SK-N-SH (cell line): ENCODE measurements around the gene SCARB2. TPM values are rescaled to one million over a fixed set of nuclear protein-coding genes. Genes with fewer than 3 reads are reported as not detected.

Experiments used
- CTCF ChIA-PET: fragments of 300-600, 350-600 bp; formaldehyde crosslinking; extraction: SDS; loops from one replicate; lab custom pipeline; 2021; lab: Yijun Ruan, JAX
- POLR2A ChIA-PET: fragments of 350-600 bp; sonication (Branson Sonifier 250); formaldehyde crosslinking; extraction: SDS; loops from one replicate; lab custom pipeline; 2020; ENCODE audit warnings: antibody characterized with exemption, inconsistent platforms; lab: Yijun Ruan, JAX
- DNase-seq: peaks from one replicate; pipeline ENCODE4 v3.0.0; 2012
- H2AFZ ChIP-seq: fragments of 200-600 bp; sonication (generic); 2 replicates; pipeline ENCODE4 v1.8.1; 2016; ENCODE audit warnings: antibody characterized with exemption, mild to moderate bottlenecking, low read depth
- H3F3A ChIP-seq: fragments of 200-600 bp; sonication (generic); replicated peaks from 2 replicates; pipeline ENCODE3; 2016; ENCODE audit warnings: antibody characterized with exemption, mild to moderate bottlenecking; ENCODE audit not compliant: insufficient read depth
- H3K27ac ChIP-seq, 2 experiments: fragments of 200-500 bp in 1 of 2; fragments of 200-600 bp in 1 of 2; sonication (Bioruptor generic) in 1 of 2; sonication (generic), shearing (Covaris generic) in 1 of 2; 2 replicates each; pipeline versions ENCODE4 v1.5.1 to v1.6.1; 2014 to 2016; ENCODE audit warnings: low read depth in 2 of 2, inconsistent platforms in 1 of 2, low read length in 1 of 2, mild to moderate bottlenecking in 1 of 2, mixed read lengths in 1 of 2
- H3K27me3 ChIP-seq: fragments of 200-600 bp; sonication (generic), shearing (Covaris generic); 2 replicates; pipeline ENCODE4 v1.6.1; 2016; ENCODE audit warnings: mixed run types; ENCODE audit not compliant: insufficient read depth
- H3K36me3 ChIP-seq, 2 experiments: fragments of 200-500 bp in 1 of 2; fragments of 200-600 bp in 1 of 2; sonication (Bioruptor generic) in 1 of 2; sonication (generic) in 1 of 2; replicated peaks in 1 of 2; 2 replicates each; pipeline versions ENCODE3 to v1.5.1; 2014 to 2016; ENCODE audit warnings: low read length in 1 of 2, mild to moderate bottlenecking in 1 of 2; ENCODE audit not compliant: insufficient read depth in 2 of 2, control insufficient read depth in 1 of 2
- H3K4me1 ChIP-seq, 2 experiments: fragments of 200-500 bp in 1 of 2; fragments of 200-600 bp in 1 of 2; sonication (Bioruptor generic) in 1 of 2; sonication (generic), shearing (Covaris generic) in 1 of 2; 2 replicates each; pipeline versions ENCODE4 v1.5.1 to v1.6.1; 2014 to 2016; ENCODE audit warnings: low read depth in 1 of 2, low read length in 1 of 2, mixed run types in 1 of 2; ENCODE audit not compliant: insufficient read depth in 2 of 2, control insufficient read depth in 1 of 2
- H3K4me2 ChIP-seq: fragments of 200-600 bp; sonication (generic), shearing (Covaris generic); 2 replicates; pipeline ENCODE4 v1.6.1; 2017; ENCODE audit warnings: mixed run types
- H3K4me3 ChIP-seq, 2 experiments: fragments of 200-500 bp in 1 of 2; fragments of 200-600 bp in 1 of 2; sonication (Bioruptor generic) in 1 of 2; sonication (generic), shearing (Covaris generic) in 1 of 2; 2 replicates each; pipeline versions ENCODE4 v1.5.1 to v1.8.1; 2014 to 2016; ENCODE audit warnings: low read depth in 2 of 2, inconsistent platforms in 1 of 2, low read length in 1 of 2, mild to moderate bottlenecking in 1 of 2, mixed read lengths in 1 of 2, moderate library complexity in 1 of 2
- H3K79me2 ChIP-seq: fragments of 200-600 bp; sonication (generic); 2 replicates; pipeline ENCODE4 v1.8.1; 2017; ENCODE audit warnings: mild to moderate bottlenecking; ENCODE audit not compliant: insufficient read depth
- H3K9ac ChIP-seq: fragments of 200-600 bp; sonication (generic); 2 replicates; pipeline ENCODE4 v1.6.1; 2017; ENCODE audit warnings: mixed run types
- H3K9me2 ChIP-seq: fragments of 200-600 bp; sonication (generic); 2 replicates; pipeline ENCODE4 v1.6.1; 2017; ENCODE audit warnings: mixed run types
- H3K9me3 ChIP-seq: fragments of 200-600 bp; sonication (generic); 2 replicates; pipeline ENCODE4 v1.6.1; 2017; ENCODE audit warnings: mixed run types, mild to moderate bottlenecking, moderate library complexity
- H4K20me1 ChIP-seq: fragments of 200-600 bp; sonication (generic); 2 replicates; pipeline ENCODE4 v1.6.1; 2017; ENCODE audit warnings: mild to moderate bottlenecking, mixed run types; ENCODE audit not compliant: insufficient read depth
- ELF1 ChIP-seq: IDR thresholded peaks from 2 replicates; pipeline ENCODE4 v1.4.0; 2012
- EP300 ChIP-seq, 2 experiments: IDR thresholded peaks; 2 replicates each; pipeline versions ENCODE4 v1.4.0 to v1.6.1; 2012; ENCODE audit warnings: borderline replicate concordance in 1 of 2, low read depth in 1 of 2, low read length in 1 of 2
- FOSL2 ChIP-seq: IDR thresholded peaks from 2 replicates; pipeline ENCODE4 v1.4.0; 2012; ENCODE audit warnings: low read depth, mild to moderate bottlenecking, moderate library complexity, borderline replicate concordance
- FOXJ3 ChIP-seq: sonication (generic); formaldehyde crosslinking; IDR thresholded peaks from 2 replicates; pipeline ENCODE4 v1.5.1; 2020; ENCODE audit warnings: mild to moderate bottlenecking, missing genetic modification reagents
- GATA2 ChIP-seq: sonication (generic); formaldehyde crosslinking; IDR thresholded peaks from 2 replicates; pipeline ENCODE4 v1.5.0; 2020; ENCODE audit warnings: mild to moderate bottlenecking, missing genetic modification reagents
- RAD21 ChIP-seq: IDR thresholded peaks from 2 replicates; pipeline ENCODE4 v1.6.1; 2012; ENCODE audit warnings: mild to moderate bottlenecking, low read length
- RXRA ChIP-seq: IDR thresholded peaks from 2 replicates; pipeline ENCODE4 v1.4.0; 2012; ENCODE audit warnings: low read depth, mild to moderate bottlenecking, borderline replicate concordance
- SIN3A ChIP-seq: IDR thresholded peaks from 2 replicates; pipeline ENCODE4 v1.6.1; 2012; ENCODE audit warnings: low read depth, mild to moderate bottlenecking, low read length, moderate library complexity, borderline replicate concordance
- WGBS: methylation state at CpG from one replicate; pipeline ENCODE4 v1.1.6; 2017; ENCODE audit warnings: low lambda C conversion rate; 5-methylcytosine and 5-hydroxymethylcytosine counted together
- polyA plus RNA-seq, 3 experiments: library from polyadenylated mRNA; depleted of rRNA; stranded (reverse); fragments of >200 nt; gene quantifications; 2 replicates each; pipeline ENCODE4 v1.2.3, GENCODE V29; 2012
- TF ChIP-seq, protein P1 (sequence below): fragments of 150-350 bp; IDR thresholded peaks from 2 replicates; pipeline ENCODE4 v1.6.1; 2017; ENCODE audit warnings: antibody characterized with exemption, low read length, low read depth, borderline replicate concordance
- TF ChIP-seq, protein P2 (sequence below): IDR thresholded peaks from 2 replicates; pipeline ENCODE4 v1.4.0; 2012; ENCODE audit warnings: low read depth
- TF ChIP-seq, protein P3 (sequence below): IDR thresholded peaks from 2 replicates; pipeline ENCODE4 v1.4.0; 2012; ENCODE audit warnings: low read depth, borderline replicate concordance

Gene SCARB2
- polyA plus RNA-seq, 1 of the 3 experiments (the other 2 are of a cell fraction), result 82.6 TPM

DNA sequence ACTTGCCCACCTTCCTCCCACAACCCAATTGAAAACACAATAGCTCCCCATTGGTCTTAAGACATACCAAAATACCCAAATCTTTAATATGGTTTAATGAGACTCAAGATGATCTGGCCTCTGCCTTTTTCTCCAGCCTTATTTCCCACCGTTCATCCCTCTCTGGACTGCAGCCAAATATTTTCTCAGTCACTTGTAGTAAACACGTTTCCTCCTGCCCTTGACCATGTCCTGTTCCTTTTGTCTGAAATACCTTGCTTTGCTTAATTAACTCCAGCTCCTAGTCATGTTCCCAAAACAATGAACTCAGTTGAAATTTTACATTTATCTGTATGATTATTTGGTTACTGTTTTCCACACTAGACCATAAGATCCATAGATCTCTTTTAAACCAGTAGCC is 57.0 kb downstream of the SCARB2 start:
- Histone ChIP-seq H3F3A (no peaks in the 10 kb centered on the region), H3K4me2 (no peak overlapping the region)
- POLR2A ChIA-PET, result no interaction called here

DNA sequence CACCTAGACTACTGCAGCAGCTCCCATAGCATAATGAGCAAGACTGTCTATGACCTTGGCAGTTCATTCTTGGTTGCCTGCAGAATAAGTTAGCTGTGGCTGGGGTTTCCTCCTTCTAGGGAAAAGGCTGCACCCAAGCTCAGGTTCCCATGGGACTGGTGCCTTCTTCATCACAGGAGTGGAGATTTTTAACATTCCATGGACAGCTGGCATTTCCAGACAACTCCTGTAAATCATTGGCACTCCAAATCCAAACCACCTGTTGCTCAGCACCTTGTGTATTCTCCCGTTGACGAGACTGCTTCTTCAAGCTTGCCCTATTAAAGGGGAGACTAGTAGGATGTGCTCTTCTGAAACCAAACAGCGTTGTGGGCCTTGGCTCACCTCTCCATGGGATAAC is 57.6 kb downstream of the SCARB2 start:
- H3K27ac ChIP-seq, result no peak overlapping the region
- no peaks in the 10 kb centered on the region for H3K9me3 ChIP-seq
- DNase-seq, result no peak
- no peaks in the 10 kb centered on the region for H3K4me1 ChIP-seq
- H3K9ac ChIP-seq, result no peak overlapping the region
- no peak overlapping the region for H2AFZ ChIP-seq
- H3K79me2 ChIP-seq, result no peaks in the 10 kb centered on the region
- no peaks in the 10 kb centered on the region for H4K20me1 ChIP-seq
- POLR2A ChIA-PET, result no interaction called here
- H3K27me3 ChIP-seq, result no peaks in the 10 kb centered on the region
- H3K9me2 ChIP-seq, result no peaks in the 10 kb centered on the region
- H3K36me3 ChIP-seq, result peaks cover 18 to 26% of the 10 kb centered on the region in 2 experiments
- CTCF ChIA-PET, result interaction anchor here (1.0 to 1.6 kb wide), 3 partner anchors 24 to 349 kb away, joined by 3 to 11 read pairs (median 5); no protein-coding TSS in a partner anchor
- H3F3A ChIP-seq, result peaks cover 4% of the 10 kb centered on the region
- no peak overlapping the region for H3K4me2 ChIP-seq
- TF ChIP-seq, protein P1, sequence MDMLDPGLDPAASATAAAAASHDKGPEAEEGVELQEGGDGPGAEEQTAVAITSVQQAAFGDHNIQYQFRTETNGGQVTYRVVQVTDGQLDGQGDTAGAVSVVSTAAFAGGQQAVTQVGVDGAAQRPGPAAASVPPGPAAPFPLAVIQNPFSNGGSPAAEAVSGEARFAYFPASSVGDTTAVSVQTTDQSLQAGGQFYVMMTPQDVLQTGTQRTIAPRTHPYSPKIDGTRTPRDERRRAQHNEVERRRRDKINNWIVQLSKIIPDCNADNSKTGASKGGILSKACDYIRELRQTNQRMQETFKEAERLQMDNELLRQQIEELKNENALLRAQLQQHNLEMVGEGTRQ, result no peak
- TF ChIP-seq, protein P2, sequence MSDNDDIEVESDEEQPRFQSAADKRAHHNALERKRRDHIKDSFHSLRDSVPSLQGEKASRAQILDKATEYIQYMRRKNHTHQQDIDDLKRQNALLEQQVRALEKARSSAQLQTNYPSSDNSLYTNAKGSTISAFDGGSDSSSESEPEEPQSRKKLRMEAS, result no peak
- TF ChIP-seq FOSL2 (no peak), GATA2 (CRISPR knock-in tag) (no peak)
- WGBS, result 92% methylated on average over 3 of the region's 3 CpGs
- no peak overlapping the region for H3K4me3 ChIP-seq

More for the DNA sequence above, 57.0 kb downstream of the SCARB2 start:
- no peak for DNase-seq
- H3K9me2 ChIP-seq, result no peaks in the 10 kb centered on the region
- H3K9me3 ChIP-seq, result no peaks in the 10 kb centered on the region
- WGBS, result 55% methylated on average over 2 of the region's 2 CpGs
- CTCF ChIA-PET, result interaction anchor here (1.0 to 1.6 kb wide), 3 partner anchors 23 to 348 kb away, joined by 3 to 11 read pairs (median 5); no protein-coding TSS in a partner anchor
- no peaks in the 10 kb centered on the region for H3K79me2 ChIP-seq
- no peak overlapping the region for H2AFZ ChIP-seq
- H3K4me3 ChIP-seq, result no peak overlapping the region
- peaks cover 25 to 27% of the 10 kb centered on the region in 2 experiments for H3K36me3 ChIP-seq
- no peak overlapping the region for H3K9ac ChIP-seq
- H3K27me3 ChIP-seq, result no peaks in the 10 kb centered on the region
- no peak overlapping the region for H3K27ac ChIP-seq
- H3K4me1 ChIP-seq, result no peaks in the 10 kb centered on the region
- no peak for TF ChIP-seq FOXJ3
- TF ChIP-seq, protein P2, result no peak
- TF ChIP-seq SIN3A, result no peak
- no peak for TF ChIP-seq RXRA
- TF ChIP-seq RAD21, result no peak
- TF ChIP-seq, protein P3, sequence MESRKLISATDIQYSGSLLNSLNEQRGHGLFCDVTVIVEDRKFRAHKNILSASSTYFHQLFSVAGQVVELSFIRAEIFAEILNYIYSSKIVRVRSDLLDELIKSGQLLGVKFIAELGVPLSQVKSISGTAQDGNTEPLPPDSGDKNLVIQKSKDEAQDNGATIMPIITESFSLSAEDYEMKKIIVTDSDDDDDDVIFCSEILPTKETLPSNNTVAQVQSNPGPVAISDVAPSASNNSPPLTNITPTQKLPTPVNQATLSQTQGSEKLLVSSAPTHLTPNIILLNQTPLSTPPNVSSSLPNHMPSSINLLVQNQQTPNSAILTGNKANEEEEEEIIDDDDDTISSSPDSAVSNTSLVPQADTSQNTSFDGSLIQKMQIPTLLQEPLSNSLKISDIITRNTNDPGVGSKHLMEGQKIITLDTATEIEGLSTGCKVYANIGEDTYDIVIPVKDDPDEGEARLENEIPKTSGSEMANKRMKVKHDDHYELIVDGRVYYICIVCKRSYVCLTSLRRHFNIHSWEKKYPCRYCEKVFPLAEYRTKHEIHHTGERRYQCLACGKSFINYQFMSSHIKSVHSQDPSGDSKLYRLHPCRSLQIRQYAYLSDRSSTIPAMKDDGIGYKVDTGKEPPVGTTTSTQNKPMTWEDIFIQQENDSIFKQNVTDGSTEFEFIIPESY, result no peak
- TF ChIP-seq EP300 (IDR thresholded peaks at IDR 0.05; ENCODE audit: borderline replicate concordance in 1 of 2, low read depth in 1 of 2, low read length in 1 of 2), result no peak
- TF ChIP-seq FOSL2, result no peak
- TF ChIP-seq ELF1, result no peak
- no peaks in the 10 kb centered on the region for H4K20me1 ChIP-seq
